Testis (tissue), 2 donors: ENCODE data around the gene PDK2.

Experiments
- POLR2A ChIP-seq: fragments of 450-650 bp; IDR thresholded peaks from one replicate; pipeline ENCODE4 v1.6.1; 2017; ENCODE audit warnings: antibody characterized with exemption, mild to moderate bottlenecking, moderate library complexity
- TF ChIP-seq, protein P1 (sequence below), 3 experiments: fragments of 450-650 bp in 2 of 3; fragments of 200-600 bp in 1 of 3; sonication (generic) in 1 of 3; IDR thresholded peaks; one replicate each; pipeline ENCODE4 v1.5.1; 2016 to 2019; ENCODE audit warnings: antibody characterized with exemption in 3 of 3, mild to moderate bottlenecking in 2 of 3, moderate library complexity in 1 of 3

DNA sequence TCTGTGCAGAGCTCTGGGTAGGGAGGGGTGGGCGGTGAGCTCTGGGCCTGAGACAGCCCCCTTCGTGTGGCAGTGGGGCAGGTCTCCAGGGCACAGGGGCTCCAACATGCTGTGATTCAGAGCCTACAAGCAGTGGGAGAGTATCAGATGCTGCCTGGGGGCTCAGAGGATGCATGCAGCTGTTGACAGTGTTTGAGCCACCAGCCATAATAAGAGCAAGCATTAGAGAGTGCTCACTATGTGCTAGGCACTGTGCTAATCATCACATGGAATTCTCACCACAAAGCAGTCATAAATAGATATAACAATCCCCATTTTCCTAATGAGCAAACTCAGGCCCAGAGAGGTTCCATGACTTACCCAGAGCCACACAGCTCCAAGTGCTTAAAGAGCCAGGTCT, 8.1 kb downstream of the PDK2 start:
- no peak for TF ChIP-seq POLR2A
- TF ChIP-seq, protein P1, sequence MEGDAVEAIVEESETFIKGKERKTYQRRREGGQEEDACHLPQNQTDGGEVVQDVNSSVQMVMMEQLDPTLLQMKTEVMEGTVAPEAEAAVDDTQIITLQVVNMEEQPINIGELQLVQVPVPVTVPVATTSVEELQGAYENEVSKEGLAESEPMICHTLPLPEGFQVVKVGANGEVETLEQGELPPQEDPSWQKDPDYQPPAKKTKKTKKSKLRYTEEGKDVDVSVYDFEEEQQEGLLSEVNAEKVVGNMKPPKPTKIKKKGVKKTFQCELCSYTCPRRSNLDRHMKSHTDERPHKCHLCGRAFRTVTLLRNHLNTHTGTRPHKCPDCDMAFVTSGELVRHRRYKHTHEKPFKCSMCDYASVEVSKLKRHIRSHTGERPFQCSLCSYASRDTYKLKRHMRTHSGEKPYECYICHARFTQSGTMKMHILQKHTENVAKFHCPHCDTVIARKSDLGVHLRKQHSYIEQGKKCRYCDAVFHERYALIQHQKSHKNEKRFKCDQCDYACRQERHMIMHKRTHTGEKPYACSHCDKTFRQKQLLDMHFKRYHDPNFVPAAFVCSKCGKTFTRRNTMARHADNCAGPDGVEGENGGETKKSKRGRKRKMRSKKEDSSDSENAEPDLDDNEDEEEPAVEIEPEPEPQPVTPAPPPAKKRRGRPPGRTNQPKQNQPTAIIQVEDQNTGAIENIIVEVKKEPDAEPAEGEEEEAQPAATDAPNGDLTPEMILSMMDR (IDR thresholded peaks at IDR 0.05) = no peak
